Measurements from ENCODE around the gene NDUFB6.
A peak's percentile ranks its signal among the peaks of the same experiment; 100 is the strongest.
"Not testable (repeated sequence)": the region's sequence is repeated elsewhere in the genome, so short reads cannot be mapped to it uniquely, and the experiment has no call there.

The NDUFB6 gene

GRCh38 chr9:32572900-32573523, at the start of gene NDUFB6:
TSS of gene NDUFB6 (minus strand) at chr9:32573159. CDS start at chr9:32573060, 99 bp downstream.
- DNase-seq (ENCODE audit: low spot score): peak; percentile 91

GRCh38 chr9:32618261-32618660, 45.3 kb upstream of the NDUFB6 start:
- no peak for DNase-seq (ENCODE audit: low spot score)

- DNase-seq (ENCODE audit: low spot score): no peak
These were observed 33.9 kb upstream of the NDUFB6 start for GRCh38 chr9:32606811-32607210.

- no peak for DNase-seq (ENCODE audit: low spot score)
These were observed 31.2 kb upstream of the NDUFB6 start for GRCh38 chr9:32603914-32604852.

- not testable (repeated sequence) for DNase-seq (ENCODE audit: low spot score)
These were observed 26.1 kb upstream of the NDUFB6 start for GRCh38 chr9:32599021-32599420.

GRCh38 chr9:32596936-32597335, 24.0 kb upstream of the NDUFB6 start:
- DNase-seq (ENCODE audit: low spot score): no peak

- DNase-seq (ENCODE audit: low spot score): no peak
These were observed 23.3 kb upstream of the NDUFB6 start for GRCh38 chr9:32596096-32596865.

- no peak for DNase-seq (ENCODE audit: low spot score)
These were observed 17.9 kb upstream of the NDUFB6 start for GRCh38 chr9:32590898-32591297.

GRCh38 chr9:32590476-32590875, 17.5 kb upstream of the NDUFB6 start:
- no peak for DNase-seq (ENCODE audit: low spot score)

- peak; percentile 50 for DNase-seq (ENCODE audit: low spot score)
These were observed 16.2 kb upstream of the NDUFB6 start for GRCh38 chr9:32589083-32589723.

- peak; percentile 21 for DNase-seq (ENCODE audit: low spot score)
These were observed 14.9 kb upstream of the NDUFB6 start for GRCh38 chr9:32587901-32588300.

GRCh38 chr9:32584784-32585183, 11.8 kb upstream of the NDUFB6 start:
- no peak for DNase-seq (ENCODE audit: low spot score)

- peak; percentile 39 for DNase-seq (ENCODE audit: low spot score)
These were observed 8.7 kb upstream of the NDUFB6 start for GRCh38 chr9:32581512-32582143.

GRCh38 chr9:32580631-32581300, 7.8 kb upstream of the NDUFB6 start:
- DNase-seq (ENCODE audit: low spot score): no peak

GRCh38 chr9:32579706-32580331, 6.9 kb upstream of the NDUFB6 start:
- peak; percentile 54 for DNase-seq (ENCODE audit: low spot score)

- no peak for DNase-seq (ENCODE audit: low spot score)
These were observed 6.0 kb upstream of the NDUFB6 start for GRCh38 chr9:32578976-32579375.

GRCh38 chr9:32577316-32577715, 4.4 kb upstream of the NDUFB6 start:
- DNase-seq (ENCODE audit: low spot score): no peak

GRCh38 chr9:32574858-32575257, 1.9 kb upstream of the NDUFB6 start:
- no peak for DNase-seq (ENCODE audit: low spot score)

GRCh38 chr9:32573821-32574220, 862 bp upstream of the NDUFB6 start:
- no peak for DNase-seq (ENCODE audit: low spot score)

Data from AG08396 (cell line).